CD4-positive, alpha-beta T cell (primary cell): ENCODE results near the gene ARHGEF17. TPM values are rescaled to one million over a fixed set of nuclear protein-coding genes. Genes with fewer than 3 reads are reported as not detected.

Experiments used
- ATAC-seq: fragments of 200-7000 bp; cut with Tn5 transposase; one replicate; pipeline ENCODE4 v1.10.0; 2022; ENCODE audit warnings: mild to moderate bottlenecking; ENCODE audit not compliant: poor library complexity
- CTCF ChIA-PET: fragments of 350-600 bp; sonication (Branson Sonifier 250); formaldehyde crosslinking; loops from one replicate; lab custom pipeline; 2021; ENCODE audit warnings: antibody characterized with exemption, inconsistent platforms; lab: Charles Lee
- POLR2A ChIA-PET: fragments of 350-600 bp; sonication (Branson Sonifier 250); formaldehyde crosslinking; loops from one replicate; lab custom pipeline; 2021; ENCODE audit warnings: antibody characterized with exemption, inconsistent platforms; lab: Charles Lee
- DNase-seq, 14 experiments: peaks; one replicate each; pipeline ENCODE4 v3.0.0-alpha.2; 2013 to 2020; ENCODE audit warnings: mixed read lengths in 2 of 14
- H3K27ac ChIP-seq, 2 donors: one replicate each; pipeline versions ENCODE4 v1.5.1 to v1.7.0; 2013; ENCODE audit warnings: low read length in 2 of 2, low read depth in 1 of 2, mild to moderate bottlenecking in 1 of 2
- H3K27me3 ChIP-seq, 2 experiments: 1 replicate in 1 of 2; 2 replicates in 1 of 2; pipeline versions ENCODE4 v1.6.1 to v1.7.0; 2013; ENCODE audit warnings: low read length in 2 of 2, control low read depth in 1 of 2, mild to moderate bottlenecking in 1 of 2, moderate library complexity in 1 of 2; ENCODE audit not compliant: insufficient read depth in 2 of 2, control insufficient read depth in 1 of 2
- H3K36me3 ChIP-seq: one replicate; pipeline ENCODE4 v1.6.1; 2013; ENCODE audit warnings: low read length, control low read depth; ENCODE audit not compliant: insufficient read depth
- H3K4me1 ChIP-seq: one replicate; pipeline ENCODE4 v1.6.1; 2013; ENCODE audit warnings: low read length, control low read depth; ENCODE audit not compliant: insufficient read depth
- H3K4me3 ChIP-seq: one replicate; pipeline ENCODE4 v1.5.1; 2013; ENCODE audit warnings: mild to moderate bottlenecking, low read length, moderate library complexity
- H3K9me3 ChIP-seq, 2 experiments: 1 replicate in 1 of 2; 2 replicates in 1 of 2; pipeline versions ENCODE4 v1.6.1 to v1.7.0; 2013; ENCODE audit warnings: low read length in 2 of 2, mild to moderate bottlenecking in 2 of 2, control low read depth in 1 of 2, moderate library complexity in 1 of 2; ENCODE audit not compliant: control insufficient read depth in 1 of 2, insufficient read depth in 1 of 2
- H3K27ac Mint-ChIP-seq: one replicate; pipeline ENCODE4 v1.8.0; 2020; ENCODE audit warnings: mixed read lengths
- H3K27me3 Mint-ChIP-seq: one replicate; pipeline ENCODE4 v1.8.0; 2021; ENCODE audit warnings: mixed read lengths
- H3K36me3 Mint-ChIP-seq: one replicate; pipeline ENCODE4 v1.8.0; 2021; ENCODE audit warnings: low read depth, mixed read lengths
- H3K4me1 Mint-ChIP-seq: one replicate; pipeline ENCODE4 v1.8.0; 2021; ENCODE audit warnings: low read depth, mixed read lengths
- H3K4me3 Mint-ChIP-seq: one replicate; pipeline ENCODE4 v1.8.0; 2020; ENCODE audit warnings: mild to moderate bottlenecking, mixed read lengths
- H3K9me3 Mint-ChIP-seq: one replicate; pipeline ENCODE4 v1.8.0; 2020; ENCODE audit warnings: mixed read lengths
- intact Hi-C, 2 experiments: fragments of 100-400 bp; cut with DNase I in 1 of 2; cut with micrococcal nuclease in 1 of 2; formaldehyde crosslinking; loops; one replicate each; pipeline versions ENCODE4 v1.15.1 to v1.9.0; 2023 to 2025; cut with DNase I, micrococcal nuclease
- total RNA-seq, 174 experiments: library from RNA in 2 of 174; stranded (reverse) in 2 of 174; gene quantifications; one replicate each; pipeline ENCODE4 v1.2.3 and lab custom pipeline; 2021 to 2026
- TF ChIP-seq, protein P1 (sequence below): fragments of 200-600 bp; IDR thresholded peaks from one replicate; pipeline ENCODE4 v1.8.0; 2022; ENCODE audit warnings: antibody characterized with exemption, mild to moderate bottlenecking

ARHGEF17 gene
- total RNA-seq, 2 experiments from 2014 or later = not detected

DNA sequence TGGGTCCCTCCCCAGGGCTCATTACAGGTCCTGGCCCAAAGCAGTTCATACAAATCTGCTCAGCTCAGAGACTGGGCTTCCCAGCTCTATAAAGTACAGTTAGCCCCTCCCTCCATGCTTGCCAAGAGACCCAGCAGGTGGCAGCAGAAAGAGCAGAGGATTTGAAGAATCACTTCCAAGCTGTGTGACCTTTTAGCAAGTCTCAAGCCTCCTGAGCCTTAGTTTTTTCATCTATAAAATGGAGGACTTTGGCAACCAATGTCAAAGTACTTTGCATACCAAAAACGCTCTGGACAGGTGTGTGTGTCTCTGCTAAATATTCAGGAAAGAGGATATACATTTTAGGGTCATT, 94.7 kb downstream of the ARHGEF17 start:
- Mint-ChIP-seq H3K9me3 (no peaks in the 10 kb centered on the region), H3K4me1 (no peaks in the 10 kb centered on the region), H3K4me3 (no peak overlapping the region), H3K36me3 (peaks cover 41% of the 10 kb centered on the region), H3K27ac (peak overlapping the region; percentile 42), H3K27me3 (no peaks in the 10 kb centered on the region)
- CTCF ChIA-PET = no interaction called here
- no peak overlapping the region for H3K4me3 ChIP-seq
- POLR2A ChIA-PET = interaction anchor here (0.7 kb wide), 1 partner anchor 257 kb away, joined by 3 read pairs; no protein-coding TSS in a partner anchor
- H3K4me1 ChIP-seq = no peaks in the 10 kb centered on the region
- H3K27me3 ChIP-seq = no peaks in the 10 kb centered on the region
- DNase-seq (peak in 4 of 14 experiments; percentile 12 to 52 (median 34)), ATAC-seq (no peak)
- intact Hi-C loops = loop anchor here (2.0 to 5.0 kb wide), 2 partner anchors 258 to 259 kb away; no protein-coding TSS in a partner anchor
- peaks cover 22% of the 10 kb centered on the region for H3K36me3 ChIP-seq
- no peaks in the 10 kb centered on the region for H3K9me3 ChIP-seq
- H3K27ac ChIP-seq = no peak overlapping the region
- TF ChIP-seq, protein P1, sequence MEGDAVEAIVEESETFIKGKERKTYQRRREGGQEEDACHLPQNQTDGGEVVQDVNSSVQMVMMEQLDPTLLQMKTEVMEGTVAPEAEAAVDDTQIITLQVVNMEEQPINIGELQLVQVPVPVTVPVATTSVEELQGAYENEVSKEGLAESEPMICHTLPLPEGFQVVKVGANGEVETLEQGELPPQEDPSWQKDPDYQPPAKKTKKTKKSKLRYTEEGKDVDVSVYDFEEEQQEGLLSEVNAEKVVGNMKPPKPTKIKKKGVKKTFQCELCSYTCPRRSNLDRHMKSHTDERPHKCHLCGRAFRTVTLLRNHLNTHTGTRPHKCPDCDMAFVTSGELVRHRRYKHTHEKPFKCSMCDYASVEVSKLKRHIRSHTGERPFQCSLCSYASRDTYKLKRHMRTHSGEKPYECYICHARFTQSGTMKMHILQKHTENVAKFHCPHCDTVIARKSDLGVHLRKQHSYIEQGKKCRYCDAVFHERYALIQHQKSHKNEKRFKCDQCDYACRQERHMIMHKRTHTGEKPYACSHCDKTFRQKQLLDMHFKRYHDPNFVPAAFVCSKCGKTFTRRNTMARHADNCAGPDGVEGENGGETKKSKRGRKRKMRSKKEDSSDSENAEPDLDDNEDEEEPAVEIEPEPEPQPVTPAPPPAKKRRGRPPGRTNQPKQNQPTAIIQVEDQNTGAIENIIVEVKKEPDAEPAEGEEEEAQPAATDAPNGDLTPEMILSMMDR = peak; percentile 9

DNA sequence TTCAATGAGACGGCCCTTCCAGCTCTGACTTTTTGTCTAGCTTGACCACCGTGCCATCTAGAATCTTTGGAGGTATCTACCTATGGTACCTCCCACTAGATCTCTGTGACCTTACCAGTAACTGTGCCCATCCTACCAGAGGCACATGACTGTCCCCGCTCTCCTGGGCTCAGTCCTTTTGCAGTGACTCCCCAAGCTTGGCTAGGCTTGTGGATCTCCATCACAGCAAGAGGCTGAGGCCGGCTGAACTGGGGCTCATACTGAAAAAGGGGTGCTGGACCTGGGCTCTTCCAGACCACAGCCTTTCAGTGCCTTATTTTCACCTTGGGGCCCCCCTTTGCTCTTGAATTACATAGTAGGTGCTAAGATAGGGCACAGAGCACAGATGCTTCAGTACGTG, 95.5 kb downstream of the ARHGEF17 start:
- DNase-seq (no peak), ATAC-seq (no peak)
- Mint-ChIP-seq H3K27ac (no peak overlapping the region), H3K36me3 (peaks cover 39% of the 10 kb centered on the region), H3K27me3 (no peaks in the 10 kb centered on the region), H3K4me1 (no peaks in the 10 kb centered on the region), H3K9me3 (no peaks in the 10 kb centered on the region), H3K4me3 (no peak overlapping the region)
- CTCF ChIA-PET = no interaction called here
- no peaks in the 10 kb centered on the region for H3K9me3 ChIP-seq
- H3K4me3 ChIP-seq = no peak overlapping the region
- intact Hi-C loops = loop anchor here (2.0 to 5.0 kb wide), 2 partner anchors 257 to 259 kb away; no protein-coding TSS in a partner anchor
- POLR2A ChIA-PET = no interaction called here
- TF ChIP-seq, protein P1 = no peak
- no peaks in the 10 kb centered on the region for H3K27me3 ChIP-seq
- no peaks in the 10 kb centered on the region for H3K4me1 ChIP-seq
- peaks cover 22% of the 10 kb centered on the region for H3K36me3 ChIP-seq
- no peak overlapping the region for H3K27ac ChIP-seq

DNA sequence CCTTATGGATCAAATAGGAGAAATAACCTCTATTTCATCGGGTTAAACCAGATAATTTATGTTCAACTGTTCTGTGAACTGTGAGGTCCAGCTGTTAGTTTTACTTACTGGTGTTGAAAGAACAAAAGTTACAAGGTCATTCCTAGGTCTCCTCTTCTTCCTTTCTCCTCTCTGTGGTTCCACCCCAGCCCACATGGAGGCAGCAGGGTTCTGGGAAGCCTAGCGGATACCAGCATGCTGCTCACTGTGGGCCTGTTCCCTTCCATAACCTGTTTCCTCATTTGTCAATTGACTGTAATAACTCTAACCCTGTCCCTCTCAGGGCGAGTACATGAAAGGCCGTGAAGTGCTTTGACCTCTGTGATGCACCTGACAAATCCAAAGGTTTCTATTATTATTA, 96.0 kb downstream of the ARHGEF17 start:
- TF ChIP-seq, protein P1 = no peak
- no peak for ATAC-seq
- no peak overlapping the region for H3K27ac Mint-ChIP-seq
- ChIA-PET POLR2A (no interaction called here), CTCF (no interaction called here)
- Histone ChIP-seq H3K9me3 (no peaks in the 10 kb centered on the region), H3K4me1 (no peaks in the 10 kb centered on the region), H3K36me3 (peaks cover 25% of the 10 kb centered on the region), H3K4me3 (no peak overlapping the region), H3K27ac (no peak overlapping the region), H3K27me3 (no peaks in the 10 kb centered on the region)
- H3K9me3 Mint-ChIP-seq = no peaks in the 10 kb centered on the region
- H3K4me1 Mint-ChIP-seq = no peaks in the 10 kb centered on the region
- DNase-seq = peak in 2 of 14 experiments; percentile 46 to 48
- intact Hi-C loops = loop anchor here in 1 of 2 experiments (5.0 kb wide), 1 partner anchor 258 kb away; no protein-coding TSS in a partner anchor
- no peak overlapping the region for H3K4me3 Mint-ChIP-seq
- H3K27me3 Mint-ChIP-seq = no peaks in the 10 kb centered on the region
- H3K36me3 Mint-ChIP-seq = peaks cover 38% of the 10 kb centered on the region
